Measurements from ENCODE around the gene ADAMTSL1.

- TF ChIP-seq EGR1 (IDR thresholded peaks at IDR 0.05; ENCODE audit: borderline replicate concordance, low read depth, low read length) (no peak), EZH2 (IDR thresholded peaks at IDR 0.05; ENCODE audit: low read depth, low read length, severe bottlenecking) (no peak), E2F6 (IDR thresholded peaks at IDR 0.05) (no peak), CHD1 (IDR thresholded peaks at IDR 0.05; ENCODE audit: low read depth, low read length) (no peak), USF2 (IDR thresholded peaks at IDR 0.05; ENCODE audit: low read length) (no peak), CTCF (IDR thresholded peaks at IDR 0.05; ENCODE audit: control extremely low read depth in 1 of 3, insufficient read depth in 1 of 3, low read depth in 1 of 3, low read length in 3 of 3) (no peak), POLR2A (IDR thresholded peaks at IDR 0.05; ENCODE audit: control extremely low read depth in 1 of 2, low read depth in 2 of 2, low read length in 2 of 2) (no peak), RFX5 (IDR thresholded peaks at IDR 0.05; ENCODE audit: borderline replicate concordance, low read depth, low read length) (no peak)
Observed at GRCh38 chr9:18806232-18807080, 332.5 kb downstream of the ADAMTSL1 start.

Data from H1 (cell line).